CD4-positive, alpha-beta T cell treated with Interleukin-6 at 100 ng/mL for 8 hours (primary cell): ENCODE measurements around the gene NOS3.
A peak's percentile ranks its signal among the peaks of the same experiment; 100 is the strongest.
"Not testable (repeated sequence)": the region's sequence is repeated elsewhere in the genome, so short reads cannot be mapped to it uniquely, and the experiment has no call there.

Experiments used
- DNase-seq: peaks from one replicate; pipeline ENCODE4 v3.0.0-alpha.2; 2020; ENCODE audit warnings: mixed read lengths, low spot score

Gene NOS3

DNA sequence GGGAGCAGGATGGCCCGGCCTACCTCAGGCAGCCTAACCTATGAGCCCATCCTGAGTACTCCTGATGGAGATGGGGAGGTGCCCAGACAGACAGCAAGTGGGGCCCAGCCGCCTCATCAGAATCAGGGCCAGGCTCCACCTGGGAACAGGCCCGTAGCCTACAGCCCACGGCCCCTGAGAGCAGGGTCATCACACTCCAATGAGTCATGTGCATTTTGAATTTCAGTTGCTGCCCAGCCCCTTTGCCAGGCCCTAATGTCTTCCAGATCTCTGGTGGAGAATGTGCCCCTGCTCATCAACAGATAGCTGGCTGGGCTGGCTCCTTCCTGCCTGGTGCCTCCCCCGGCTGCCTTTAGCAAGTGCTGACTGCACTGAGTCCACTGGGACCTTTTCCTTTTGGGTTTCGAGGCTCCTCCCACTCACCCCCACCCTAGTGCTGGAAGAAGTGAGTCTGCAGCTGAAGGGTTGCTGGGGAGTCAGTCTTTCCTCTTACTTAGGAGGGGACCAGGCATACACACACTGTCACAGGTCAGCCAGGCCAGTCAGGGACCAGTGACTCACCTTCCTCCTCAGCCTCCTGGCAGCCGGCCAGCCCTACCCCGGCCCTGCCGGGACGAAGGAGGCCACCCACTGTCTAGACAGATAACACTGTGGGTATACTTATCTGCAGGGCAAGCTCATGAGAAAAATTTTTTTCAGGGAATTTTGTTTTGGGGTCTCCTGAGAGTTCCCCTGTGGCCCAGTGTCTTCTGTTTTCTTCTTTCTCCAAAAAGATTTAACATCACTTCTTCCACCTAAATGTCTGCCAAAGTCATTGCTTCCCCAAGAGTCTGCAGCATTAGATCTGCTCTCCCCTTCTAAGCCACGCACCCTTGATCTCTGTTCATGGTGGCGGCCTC lies 48.4 kb downstream of the NOS3 start:
- DNase-seq = peak; percentile 34

DNA sequence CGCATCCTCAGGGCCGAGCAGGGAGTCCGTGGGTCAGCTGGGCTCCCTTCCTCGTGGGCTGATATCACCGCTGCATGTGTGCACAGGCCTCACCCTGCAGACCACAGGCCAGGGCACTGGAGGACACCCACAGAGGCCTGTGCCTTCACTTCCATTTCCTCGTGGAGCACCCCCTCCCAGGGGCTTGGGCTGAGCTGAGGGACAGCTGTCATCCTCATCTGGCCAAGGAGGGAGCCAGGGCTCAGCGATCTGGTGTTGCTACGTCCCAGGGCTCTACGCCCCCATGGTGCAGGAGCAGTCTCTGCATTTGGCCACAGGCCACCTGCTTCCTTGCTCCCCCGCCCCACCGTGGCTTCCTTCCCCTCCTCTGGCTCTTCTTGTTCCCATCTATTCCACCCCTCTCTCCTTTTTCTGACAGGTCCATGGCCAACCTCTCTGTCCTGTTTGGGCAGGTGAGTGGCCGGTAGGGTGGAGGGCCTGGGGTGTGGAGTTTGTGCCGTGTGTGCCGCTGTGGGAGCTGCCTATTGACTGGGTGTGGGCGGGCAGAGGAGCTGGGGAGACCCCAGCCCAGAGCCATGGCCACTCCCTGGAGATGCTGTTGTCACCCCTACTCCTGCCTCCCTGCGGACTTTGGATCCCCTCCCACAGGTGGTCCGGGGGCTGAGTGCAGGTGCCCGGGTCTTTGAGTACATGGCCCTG lies 49.2 kb downstream of the NOS3 start:
- DNase-seq = no peak

DNA sequence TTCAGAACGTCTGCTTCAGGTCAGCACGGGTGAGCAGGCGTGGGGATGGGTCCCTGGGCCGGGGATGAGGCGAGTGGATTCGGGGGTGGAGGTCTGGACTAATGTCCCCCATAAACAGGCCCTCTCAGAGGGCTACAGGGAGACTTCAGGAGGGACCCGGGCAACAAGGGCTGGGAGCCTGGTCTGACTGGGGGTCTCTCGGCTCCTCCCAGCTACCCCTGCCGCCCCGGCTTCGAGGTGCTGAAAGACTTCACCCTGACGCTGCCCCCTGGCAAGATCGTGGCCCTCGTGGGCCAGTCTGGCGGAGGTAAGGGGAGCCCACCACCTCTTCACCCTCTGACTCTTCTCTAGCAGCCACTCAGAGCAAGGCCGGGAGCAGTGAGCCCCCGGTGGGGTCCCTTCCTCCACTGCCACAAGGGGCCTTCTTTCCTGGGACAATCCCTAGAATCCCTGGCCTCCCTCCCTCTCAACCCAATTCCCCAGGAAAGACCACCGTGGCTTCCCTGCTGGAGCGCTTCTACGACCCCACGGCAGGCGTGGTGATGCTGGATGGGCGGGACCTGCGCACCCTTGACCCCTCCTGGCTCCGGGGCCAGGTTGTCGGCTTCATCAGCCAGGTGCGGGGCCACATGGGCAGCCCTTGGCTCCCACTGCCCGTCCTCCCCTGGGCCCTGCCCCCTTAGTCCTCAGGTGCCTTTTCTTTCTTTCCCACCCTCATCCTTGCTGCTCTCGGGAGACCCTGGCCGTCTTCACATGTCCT lies 50.0 kb downstream of the NOS3 start:
- DNase-seq = no peak

DNA sequence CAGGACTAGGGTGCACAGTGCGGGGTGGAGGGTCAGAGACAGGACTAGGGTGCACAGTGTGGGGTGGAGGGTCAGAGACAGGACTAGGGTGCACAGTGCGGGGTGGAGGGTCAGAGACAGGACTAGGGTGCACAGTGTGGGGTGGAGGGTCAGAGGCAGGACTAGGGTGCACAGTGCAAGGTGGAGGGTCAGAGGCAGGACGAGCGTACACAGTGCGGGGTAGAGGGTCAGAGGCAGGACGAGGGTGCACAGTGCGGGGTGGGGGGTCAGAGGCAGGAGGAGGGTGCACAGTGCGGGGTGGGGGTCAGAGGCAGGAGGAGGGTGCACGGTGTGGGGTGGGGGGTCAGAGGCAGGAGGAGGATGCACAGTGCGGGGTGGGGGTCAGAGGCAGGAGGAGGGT lies 52.6 kb downstream of the NOS3 start:
- not testable (repeated sequence) for DNase-seq

GRCh38 chr7:151043959-151044358 lies 53.1 kb downstream of the NOS3 start:
- DNase-seq = no peak

- no peak for DNase-seq
Observed at GRCh38 chr7:151045262-151045661, 54.4 kb downstream of the NOS3 start.

GRCh38 chr7:151045967-151046366 lies 55.1 kb downstream of the NOS3 start:
- DNase-seq = no peak

DNA sequence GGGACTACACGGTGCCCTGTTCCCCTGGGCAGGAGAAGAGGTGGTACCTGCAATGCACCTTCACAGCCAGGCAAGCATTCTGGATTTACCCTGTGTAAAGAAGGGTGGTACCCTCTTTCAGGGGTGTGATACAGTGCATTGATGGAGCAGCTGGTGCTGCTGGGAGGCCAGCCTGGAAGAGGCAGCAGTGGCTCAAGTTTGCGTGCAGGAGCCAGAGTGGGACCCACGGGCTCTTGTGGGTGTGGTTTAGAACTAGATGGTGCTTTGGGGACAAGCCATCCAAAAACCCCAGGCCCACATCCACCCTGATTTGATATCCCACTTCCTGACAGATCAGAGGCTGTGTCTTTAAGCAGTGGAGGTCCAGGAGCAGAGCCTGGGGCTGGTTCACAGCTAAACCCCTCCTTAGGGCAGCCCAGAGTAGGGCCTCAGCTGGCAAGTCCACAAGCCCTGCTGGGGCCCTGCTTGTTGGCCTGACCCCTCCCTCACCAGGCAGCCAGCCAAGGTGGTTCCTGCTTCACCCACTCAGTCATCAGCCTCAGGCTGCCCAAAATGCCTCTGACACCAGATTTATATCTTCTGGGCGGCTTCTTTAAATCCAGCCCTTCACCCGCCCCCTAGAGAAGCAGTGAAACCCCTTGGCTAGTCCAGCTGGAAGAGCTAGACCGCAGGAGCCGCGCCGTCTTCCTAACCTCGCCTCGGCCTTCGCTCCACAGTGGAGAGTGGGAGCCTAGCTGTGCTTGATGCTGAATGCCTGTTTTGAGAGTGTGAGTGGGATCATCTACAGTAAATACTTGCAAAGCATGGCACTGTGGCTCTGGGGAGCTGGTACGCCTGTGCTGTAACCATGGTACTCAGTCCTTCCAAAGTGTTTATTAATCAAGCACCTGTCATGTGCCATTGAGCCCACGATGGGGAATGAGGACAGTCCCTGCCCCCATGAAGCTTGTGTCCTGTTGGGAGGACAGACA lies 56.1 kb downstream of the NOS3 start:
- DNase-seq = no peak

- DNase-seq = no peak
Observed at GRCh38 chr7:151047976-151048815, 57.4 kb downstream of the NOS3 start, which contains the start of gene ASIC3. TSS of gene ASIC3 (plus strand) at chr7:151048531. CDS start at chr7:151048886, 355 bp downstream.

DNA sequence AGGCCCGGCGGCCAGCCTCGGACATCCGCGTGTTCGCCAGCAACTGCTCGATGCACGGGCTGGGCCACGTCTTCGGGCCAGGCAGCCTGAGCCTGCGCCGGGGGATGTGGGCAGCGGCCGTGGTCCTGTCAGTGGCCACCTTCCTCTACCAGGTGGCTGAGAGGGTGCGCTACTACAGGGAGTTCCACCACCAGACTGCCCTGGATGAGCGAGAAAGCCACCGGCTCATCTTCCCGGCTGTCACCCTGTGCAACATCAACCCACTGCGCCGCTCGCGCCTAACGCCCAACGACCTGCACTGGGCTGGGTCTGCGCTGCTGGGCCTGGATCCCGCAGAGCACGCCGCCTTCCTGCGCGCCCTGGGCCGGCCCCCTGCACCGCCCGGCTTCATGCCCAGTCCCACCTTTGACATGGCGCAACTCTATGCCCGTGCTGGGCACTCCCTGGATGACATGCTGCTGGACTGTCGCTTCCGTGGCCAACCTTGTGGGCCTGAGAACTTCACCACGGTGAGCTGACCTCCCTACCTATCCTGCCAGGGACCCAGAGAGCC lies 58.2 kb downstream of the NOS3 start:
- no peak for DNase-seq

DNA sequence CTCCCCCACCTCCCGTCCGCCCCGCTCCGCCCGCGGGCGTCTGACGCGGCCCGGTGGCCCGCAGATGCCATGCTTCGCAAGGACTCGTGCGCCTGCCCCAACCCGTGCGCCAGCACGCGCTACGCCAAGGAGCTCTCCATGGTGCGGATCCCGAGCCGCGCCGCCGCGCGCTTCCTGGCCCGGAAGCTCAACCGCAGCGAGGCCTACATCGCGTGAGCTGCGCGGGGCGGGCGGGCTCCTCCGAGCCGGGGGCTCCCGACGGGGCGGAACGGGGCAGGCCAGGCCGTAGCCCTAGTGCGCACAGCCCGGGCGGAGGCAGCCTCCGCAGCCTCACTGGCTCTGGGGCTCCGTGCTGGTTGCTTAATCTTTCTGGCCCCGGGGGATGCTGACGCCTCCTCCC lies 60.3 kb downstream of the NOS3 start:
- DNase-seq = peak; percentile 32

GRCh38 chr7:151053096-151053495 lies 62.3 kb downstream of the NOS3 start:
- no peak for DNase-seq

DNA sequence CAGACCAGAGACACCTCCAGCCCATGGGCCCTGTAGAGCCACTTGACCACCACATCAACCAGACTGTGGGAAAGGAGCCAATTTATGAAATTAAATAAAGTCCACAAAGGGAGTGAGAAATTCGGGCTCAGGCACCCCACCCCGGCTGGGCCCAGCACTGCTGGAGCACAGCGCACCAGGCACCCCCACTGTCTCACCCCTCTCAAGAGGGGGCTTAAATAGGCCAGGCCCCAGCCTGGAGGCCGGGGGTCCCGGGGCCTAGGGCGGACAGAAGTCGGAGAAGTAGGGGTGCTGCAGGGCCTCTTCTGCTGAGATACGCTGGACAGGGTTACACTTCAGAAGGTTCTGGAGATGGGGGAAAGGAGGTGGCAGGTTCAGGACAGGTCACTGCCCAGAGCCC lies 62.9 kb downstream of the NOS3 start:
- DNase-seq = no peak

- DNase-seq = no peak
Observed at GRCh38 chr7:151056283-151056665, 65.5 kb downstream of the NOS3 start.

- no peak for DNase-seq
Observed at GRCh38 chr7:151056666-151057505, 66.1 kb downstream of the NOS3 start.

DNA sequence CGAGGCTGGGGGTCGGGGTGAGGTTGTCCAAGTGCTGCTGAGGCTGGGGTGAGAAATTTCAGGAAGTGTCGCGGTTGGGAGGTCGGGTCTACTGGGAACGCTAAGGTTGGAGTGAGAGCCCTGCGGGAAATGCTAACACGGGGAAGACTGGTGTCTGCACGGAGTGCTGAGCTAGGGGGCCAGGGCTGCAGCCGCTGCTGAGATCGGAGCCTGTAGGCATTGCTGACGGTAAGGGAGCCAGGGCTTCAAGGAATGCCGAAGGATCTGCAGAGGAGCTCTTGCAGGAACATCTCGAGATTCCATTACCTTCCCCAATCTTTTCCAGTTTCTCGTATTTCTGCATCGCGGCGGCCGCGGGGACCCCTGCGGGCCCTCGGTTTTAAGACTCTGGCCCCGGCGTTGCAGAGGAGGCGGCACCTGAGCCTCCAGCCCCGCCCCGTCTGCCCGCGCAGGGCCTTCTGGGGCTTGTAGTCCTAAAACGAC lies 66.7 kb downstream of the NOS3 start, which contains the start of gene CDK5:
CDK5 (minus strand) TSS at position 392 of the 483 bp plus-strand sequence; CDS start at position 343, 49 bp downstream.
- no peak for DNase-seq

- peak; percentile 99 for DNase-seq
Observed at GRCh38 chr7:151057989-151058780, 67.4 kb downstream of the NOS3 start.

- no peak for DNase-seq
Observed at GRCh38 chr7:151058781-151059366, 68.1 kb downstream of the NOS3 start.
